ENCODE data around the gene MBD3L3. TPM values are rescaled to one million over a fixed set of nuclear protein-coding genes. Genes with fewer than 3 reads are reported as not detected.
"Not testable (repeated sequence)": the region's sequence is repeated elsewhere in the genome, so short reads cannot be mapped to it uniquely, and the experiment has no call there.

The MBD3L3 gene
- total RNA-seq, 1 donor from 2014 or later: not detected

DNA sequence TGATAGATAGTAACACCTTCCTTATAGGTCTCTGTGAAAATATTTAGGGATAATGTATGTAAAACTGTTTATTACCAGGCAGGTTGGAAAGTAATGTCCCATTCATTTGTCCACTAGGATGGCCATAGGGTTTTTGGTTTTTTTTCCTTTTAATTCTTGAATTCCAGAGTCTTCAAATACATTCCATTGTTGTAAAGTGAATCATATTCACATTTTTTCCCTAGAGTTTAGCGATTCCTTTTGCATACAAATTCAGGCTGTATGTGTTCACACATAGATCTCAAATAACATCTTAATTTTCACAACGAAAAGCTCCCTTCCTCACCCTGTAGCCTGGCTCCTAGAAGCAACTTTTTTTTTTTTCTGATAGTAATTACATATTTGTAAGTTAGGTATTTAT, 9.2 kb upstream of the MBD3L3 start:
- H3K36me3 Mint-ChIP-seq: peaks cover 12% of the 10 kb centered on the region
- TF ChIP-seq EZH2phosphoT487 (IDR thresholded peaks at IDR 0.05): no peak
- TF ChIP-seq, protein P1, sequence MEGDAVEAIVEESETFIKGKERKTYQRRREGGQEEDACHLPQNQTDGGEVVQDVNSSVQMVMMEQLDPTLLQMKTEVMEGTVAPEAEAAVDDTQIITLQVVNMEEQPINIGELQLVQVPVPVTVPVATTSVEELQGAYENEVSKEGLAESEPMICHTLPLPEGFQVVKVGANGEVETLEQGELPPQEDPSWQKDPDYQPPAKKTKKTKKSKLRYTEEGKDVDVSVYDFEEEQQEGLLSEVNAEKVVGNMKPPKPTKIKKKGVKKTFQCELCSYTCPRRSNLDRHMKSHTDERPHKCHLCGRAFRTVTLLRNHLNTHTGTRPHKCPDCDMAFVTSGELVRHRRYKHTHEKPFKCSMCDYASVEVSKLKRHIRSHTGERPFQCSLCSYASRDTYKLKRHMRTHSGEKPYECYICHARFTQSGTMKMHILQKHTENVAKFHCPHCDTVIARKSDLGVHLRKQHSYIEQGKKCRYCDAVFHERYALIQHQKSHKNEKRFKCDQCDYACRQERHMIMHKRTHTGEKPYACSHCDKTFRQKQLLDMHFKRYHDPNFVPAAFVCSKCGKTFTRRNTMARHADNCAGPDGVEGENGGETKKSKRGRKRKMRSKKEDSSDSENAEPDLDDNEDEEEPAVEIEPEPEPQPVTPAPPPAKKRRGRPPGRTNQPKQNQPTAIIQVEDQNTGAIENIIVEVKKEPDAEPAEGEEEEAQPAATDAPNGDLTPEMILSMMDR (IDR thresholded peaks at IDR 0.05): no peak
- no peak for TF ChIP-seq EZH2 (IDR thresholded peaks at IDR 0.05)
- Histone ChIP-seq H3K9ac (no peak overlapping the region), H2AFZ (replicated peaks) (no peak overlapping the region), H3K9me3 (ENCODE audit: low read depth) (peaks cover 5% of the 10 kb centered on the region), H3K79me2 (ENCODE audit: low read depth) (peaks cover 16% of the 10 kb centered on the region), H3K27ac (no peak overlapping the region), H3K4me3 (no peak overlapping the region), H3K36me3 (peaks cover 4% of the 10 kb centered on the region), H3K27me3 (no peaks in the 10 kb centered on the region), H3K4me1 (peaks cover 3% of the 10 kb centered on the region), H3K4me2 (no peak overlapping the region), H3F3A (ENCODE audit: low read depth) (peaks cover 12% of the 10 kb centered on the region), H4K20me1 (ENCODE audit: low read depth) (peaks cover 4% of the 10 kb centered on the region)
- H3K4me1 Mint-ChIP-seq: peaks cover 3% of the 10 kb centered on the region
- H3K4me3 Mint-ChIP-seq: no peak overlapping the region
- H3K27ac Mint-ChIP-seq: no peak overlapping the region
- peaks cover 17% of the 10 kb centered on the region for H3K9me3 Mint-ChIP-seq
- H3K27me3 Mint-ChIP-seq (ENCODE audit: insufficient read depth, low read depth): peaks cover 10% of the 10 kb centered on the region
- no peak for DNase-seq (ENCODE audit: low spot score)

DNA sequence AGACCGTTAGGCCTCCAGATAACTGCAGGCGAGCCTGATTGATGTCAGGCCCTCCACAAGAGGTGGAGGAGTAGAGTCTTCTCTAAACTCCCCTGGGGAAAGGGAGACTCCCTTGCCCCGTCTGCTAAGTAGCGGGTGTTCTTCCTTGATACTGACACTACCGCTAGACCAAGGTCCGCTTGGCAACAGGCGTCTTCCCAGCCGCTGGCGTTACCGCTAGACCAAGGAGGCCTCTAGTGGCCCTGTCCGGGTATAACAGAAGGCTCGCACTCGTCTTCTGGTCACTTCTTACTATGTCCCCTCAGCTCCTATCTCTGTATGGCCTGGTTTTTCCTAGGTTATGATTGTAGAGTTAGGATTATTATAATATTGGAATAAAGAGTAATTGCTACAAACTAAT, 8.6 kb upstream of the MBD3L3 start:
- Histone ChIP-seq H3F3A (ENCODE audit: low read depth) (peaks cover 16% of the 10 kb centered on the region), H3K79me2 (ENCODE audit: low read depth) (peaks cover 16% of the 10 kb centered on the region)
- H3K27ac ChIP-seq; H3K9ac ChIP-seq; H3K27ac Mint-ChIP-seq; H2AFZ ChIP-seq (replicated peaks); H3K4me2 ChIP-seq; H3K4me1 ChIP-seq; H3K4me3 ChIP-seq; H3K36me3 ChIP-seq; H3K4me1 Mint-ChIP-seq; H3K9me3 ChIP-seq (ENCODE audit: low read depth); H4K20me1 ChIP-seq (ENCODE audit: low read depth); H3K36me3 Mint-ChIP-seq; H3K27me3 ChIP-seq; H3K4me3 Mint-ChIP-seq: not testable (repeated sequence)
- peaks cover 10% of the 10 kb centered on the region for H3K27me3 Mint-ChIP-seq (ENCODE audit: insufficient read depth, low read depth)
- H3K9me3 Mint-ChIP-seq: peaks cover 12% of the 10 kb centered on the region
- TF ChIP-seq, protein P1 (IDR thresholded peaks at IDR 0.05): peak; percentile 24
- peak; percentile 17 for DNase-seq (ENCODE audit: low spot score)

DNA sequence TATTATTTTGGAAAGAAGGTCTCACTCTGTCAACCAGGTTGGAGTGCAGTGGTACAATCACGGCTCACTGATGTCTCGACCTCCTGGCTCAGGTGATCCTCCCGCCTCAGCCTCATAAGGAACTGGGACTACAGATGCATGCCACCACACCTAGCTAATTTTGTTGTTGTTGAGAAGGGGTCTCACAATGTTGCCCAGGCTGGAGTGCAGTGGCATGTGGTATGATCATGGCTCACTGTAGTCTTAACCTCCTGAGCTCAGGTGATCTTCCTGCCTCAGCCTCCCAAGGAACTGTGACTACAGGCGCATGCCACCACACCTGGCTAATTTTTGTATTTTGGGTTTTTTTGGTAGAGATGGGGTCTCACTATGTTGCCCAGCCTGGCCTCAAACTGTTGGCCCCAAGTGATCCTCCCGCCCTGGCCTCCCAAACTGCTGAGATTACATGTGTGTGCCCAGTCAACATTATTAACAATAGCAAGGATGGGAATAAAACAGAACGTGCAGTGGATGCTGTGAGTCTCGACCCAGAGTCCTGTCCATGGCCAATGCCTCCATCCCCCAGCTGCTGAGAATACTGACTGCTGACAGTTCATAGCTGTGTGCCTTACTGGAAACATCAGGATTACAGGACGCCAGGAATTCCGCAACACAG, 5.4 kb upstream of the MBD3L3 start:
- H3K27me3 ChIP-seq: no peaks in the 10 kb centered on the region
- no peaks in the 10 kb centered on the region for H4K20me1 ChIP-seq (ENCODE audit: low read depth)
- peaks cover 11% of the 10 kb centered on the region for H3F3A ChIP-seq (ENCODE audit: low read depth)
- H3K9me3 ChIP-seq (ENCODE audit: low read depth): peaks cover 5% of the 10 kb centered on the region
- H3K4me2 ChIP-seq: no peak overlapping the region
- no peak overlapping the region for H3K4me3 Mint-ChIP-seq
- H3K27ac ChIP-seq: no peak overlapping the region
- no peak for DNase-seq (ENCODE audit: low spot score)
- no peaks in the 10 kb centered on the region for H3K36me3 ChIP-seq
- no peaks in the 10 kb centered on the region for H3K79me2 ChIP-seq (ENCODE audit: low read depth)
- peaks cover 7% of the 10 kb centered on the region for H3K27me3 Mint-ChIP-seq (ENCODE audit: insufficient read depth, low read depth)
- H3K27ac Mint-ChIP-seq: no peak overlapping the region
- no peak overlapping the region for H3K9ac ChIP-seq
- no peaks in the 10 kb centered on the region for H3K4me1 ChIP-seq
- H3K36me3 Mint-ChIP-seq: no peaks in the 10 kb centered on the region
- TF ChIP-seq, protein P1 (IDR thresholded peaks at IDR 0.05): no peak
- TF ChIP-seq EZH2phosphoT487 (IDR thresholded peaks at IDR 0.05) (no peak), EZH2 (IDR thresholded peaks at IDR 0.05) (no peak)
- H3K4me3 ChIP-seq: no peak overlapping the region
- no peak overlapping the region for H2AFZ ChIP-seq (replicated peaks)
- peaks cover 7% of the 10 kb centered on the region for H3K9me3 Mint-ChIP-seq
- H3K4me1 Mint-ChIP-seq: peaks cover under 1% of the 10 kb centered on the region

All from neural progenitor cell (in vitro differentiated cells).